GM18951 (cell line): Measurements from ENCODE around the gene DNHD1.

Experiments
- POLR2A ChIP-seq: IDR thresholded peaks from 4 replicates; pipeline ENCODE4 v1.6.1; 2011; ENCODE audit warnings: mild to moderate bottlenecking; ENCODE audit not compliant: insufficient read length, insufficient read depth; ENCODE audit errors: extremely low read depth
- in situ Hi-C: fragments of 300-500 bp; cut with MboI; formaldehyde crosslinking; loops from one replicate; pipeline ENCODE4 v1.12.0; 2022; ENCODE audit warnings: low sequenced_read_pairs, mixed read lengths, inconsistent platforms; ENCODE audit not compliant: unreplicated experiment

Gene DNHD1, protein sequence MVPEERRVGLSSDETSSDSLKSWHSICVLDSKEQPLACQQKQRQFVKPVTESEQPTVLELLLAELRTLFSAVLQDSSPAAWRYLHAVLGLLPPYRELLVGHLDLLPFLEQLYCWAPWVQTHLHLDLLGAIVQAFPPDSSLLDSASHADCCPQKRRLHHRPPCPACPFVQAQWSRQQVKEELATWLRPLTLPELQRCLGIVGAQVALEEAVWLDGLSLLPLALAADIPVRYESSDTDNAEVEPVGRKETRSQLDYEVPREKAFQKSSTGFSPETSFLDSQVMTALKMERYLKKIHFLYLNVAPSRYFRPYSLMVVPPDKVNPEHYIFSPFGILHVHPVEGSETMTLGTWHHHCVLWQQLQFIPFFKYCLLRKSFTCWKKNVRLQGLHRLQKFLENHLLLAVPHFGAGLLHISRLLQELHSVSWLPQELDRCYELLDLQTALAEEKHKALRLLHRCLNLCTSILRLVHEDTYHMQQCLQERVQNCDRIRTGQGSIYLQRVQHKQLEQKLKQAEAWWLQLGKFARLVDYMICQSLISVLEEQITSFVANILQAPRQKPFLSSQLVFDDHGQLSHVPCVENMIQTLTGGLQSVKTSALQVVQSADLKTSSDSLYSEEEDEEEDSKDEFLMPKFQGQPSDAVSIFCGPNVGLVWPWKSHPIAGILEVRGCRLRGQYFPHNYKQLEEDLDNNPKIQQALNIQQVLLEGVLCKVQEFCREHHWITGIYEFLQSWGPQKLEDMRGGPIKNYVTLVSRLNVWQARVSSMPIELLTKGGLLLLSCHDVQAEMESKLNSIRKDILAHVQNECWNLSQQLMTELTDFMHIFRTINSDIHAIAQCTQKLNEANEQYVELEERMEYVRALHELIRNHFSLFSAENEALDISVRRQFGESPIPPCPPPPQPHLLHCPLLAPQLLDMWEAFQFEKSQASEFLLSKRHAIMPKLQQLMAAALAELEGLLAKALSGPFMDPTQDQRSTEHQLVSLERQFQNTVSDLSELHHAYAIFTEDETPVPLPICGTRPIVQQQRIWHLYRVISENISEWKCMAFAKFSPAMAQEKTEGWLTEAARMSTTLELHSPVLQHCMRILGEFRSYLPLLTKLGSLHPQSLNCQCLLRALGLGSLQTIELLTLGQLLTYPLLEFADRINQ (N-terminal part only)

DNA sequence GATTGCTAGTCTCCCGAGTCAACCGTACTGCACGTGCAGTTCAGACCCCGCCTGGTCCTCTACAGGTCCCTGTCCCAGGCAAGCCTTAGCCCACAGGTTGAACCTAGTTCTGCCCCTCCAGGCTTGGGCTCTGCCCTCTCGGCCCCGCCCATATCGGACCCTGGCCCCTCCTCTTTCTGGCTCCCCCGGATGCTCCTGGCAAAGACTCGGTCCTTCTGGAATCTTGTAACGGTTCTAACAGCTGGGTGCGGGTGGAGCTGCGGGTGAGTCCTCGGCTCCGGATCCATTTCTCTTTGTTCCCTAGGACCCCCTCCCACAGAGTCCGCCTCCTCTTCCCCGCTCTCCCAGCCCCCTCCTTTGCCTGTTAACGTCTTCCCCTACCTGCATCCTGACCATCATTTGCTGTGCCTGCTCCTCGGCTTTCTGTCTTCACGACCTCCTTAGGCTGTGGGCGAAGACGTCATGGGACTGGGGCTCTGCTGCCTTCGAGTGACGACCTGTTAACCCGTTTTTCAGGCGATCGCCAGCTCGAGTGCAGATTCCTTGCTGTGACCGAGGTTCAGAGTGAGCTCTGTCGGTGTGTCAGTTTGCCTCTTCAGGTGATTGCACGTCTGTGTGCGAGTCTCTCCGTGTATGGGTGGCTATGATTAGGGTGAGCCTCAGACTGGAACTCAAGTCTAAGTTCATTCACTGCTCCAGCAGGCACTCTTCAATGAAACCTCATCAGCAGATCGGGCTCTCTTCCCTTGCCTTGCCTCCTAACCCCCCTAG, at the start of gene DNHD1:
DNHD1 (plus strand) TSS at position 212 of the 771 bp plus-strand sequence. CDS start 936 bp downstream, outside the sequence.
- no peak for TF ChIP-seq POLR2A
- in situ Hi-C loops: no loop called here

DNA sequence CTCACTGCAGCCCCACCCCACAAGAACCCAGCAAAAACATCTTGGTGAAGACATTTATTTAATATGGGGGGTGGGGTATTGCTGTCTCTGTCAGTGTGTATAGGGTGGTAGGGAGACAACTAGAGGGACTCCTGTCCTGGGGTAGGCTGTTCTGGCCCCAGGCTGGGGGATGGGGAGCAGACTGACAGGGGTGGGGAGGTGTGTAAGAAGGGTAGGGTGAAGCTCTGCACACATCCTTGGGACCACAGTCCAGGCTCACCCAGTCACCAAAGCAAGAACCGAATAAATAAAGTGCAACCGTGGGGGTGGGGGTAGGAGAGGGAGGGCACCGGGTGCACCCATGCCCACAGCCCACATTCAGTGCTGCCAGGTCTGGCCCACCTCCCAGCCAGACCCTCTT, 48.5 kb upstream of the DNHD1 start:
- TF ChIP-seq POLR2A: no peak
- in situ Hi-C loops: no loop called here

DNA sequence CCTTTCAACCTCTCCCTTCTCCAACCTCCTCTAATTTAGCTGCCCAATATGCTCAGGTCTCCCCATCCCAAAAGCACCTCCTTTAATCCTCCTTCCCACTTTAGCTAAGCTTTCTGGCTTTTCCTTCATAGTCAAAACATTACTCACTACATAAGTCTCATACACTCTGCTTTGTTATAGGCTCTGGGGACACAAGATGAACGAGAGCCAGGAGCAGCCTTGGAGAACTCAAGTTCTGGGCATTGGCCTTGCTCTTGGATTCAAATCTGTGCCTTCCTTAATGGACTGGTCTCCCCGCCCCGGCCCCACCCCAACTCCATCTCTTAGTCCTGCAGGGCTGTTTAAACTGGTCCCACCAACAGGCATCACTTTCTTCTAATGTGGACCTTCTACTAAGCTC, 44.9 kb upstream of the DNHD1 start:
- in situ Hi-C loops: no loop called here

DNA sequence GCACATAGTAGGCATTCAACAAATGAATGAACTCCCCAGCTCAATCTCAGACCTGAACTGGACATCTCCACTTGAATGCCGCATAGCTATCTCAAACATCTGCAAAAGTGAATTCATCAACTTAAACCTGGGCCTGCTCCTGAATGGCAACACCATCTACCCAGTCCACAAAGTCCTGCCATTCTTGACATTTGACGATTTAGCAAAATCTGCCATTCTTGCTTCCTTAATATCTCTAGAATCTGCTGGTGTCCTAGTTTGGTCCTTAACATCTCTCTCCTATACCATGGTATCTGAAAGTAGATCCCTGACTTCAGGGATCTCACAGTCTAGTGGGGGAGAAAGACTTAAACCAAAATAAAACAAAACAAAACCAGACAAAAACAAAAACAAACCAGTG, 43.9 kb upstream of the DNHD1 start:
- in situ Hi-C loops: no loop called here

More for the DNA sequence above, 44.9 kb upstream of the DNHD1 start:
- no peak for TF ChIP-seq POLR2A

DNA sequence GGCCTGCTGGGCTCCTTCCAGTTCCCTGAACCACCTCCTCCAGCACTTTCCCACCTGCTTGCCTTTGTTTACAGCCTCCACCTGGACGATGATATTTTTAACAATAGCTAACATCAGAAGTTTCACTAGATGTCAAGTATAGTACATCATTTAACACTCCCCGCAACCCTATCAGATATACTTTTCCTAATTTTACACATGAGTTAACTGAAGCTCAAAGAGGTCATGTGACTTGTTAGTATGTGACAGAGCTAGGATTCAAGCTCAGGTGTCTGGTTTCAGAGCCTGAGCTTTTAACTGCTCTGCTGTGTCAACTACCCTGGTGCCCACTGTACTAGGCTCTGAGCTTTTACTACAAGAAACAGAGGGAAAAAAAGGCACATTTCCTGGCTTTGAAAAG, 42.0 kb upstream of the DNHD1 start:
- in situ Hi-C loops: no loop called here
- no peak for TF ChIP-seq POLR2A

More for the DNA sequence above, 43.9 kb upstream of the DNHD1 start:
- TF ChIP-seq POLR2A: no peak

DNA sequence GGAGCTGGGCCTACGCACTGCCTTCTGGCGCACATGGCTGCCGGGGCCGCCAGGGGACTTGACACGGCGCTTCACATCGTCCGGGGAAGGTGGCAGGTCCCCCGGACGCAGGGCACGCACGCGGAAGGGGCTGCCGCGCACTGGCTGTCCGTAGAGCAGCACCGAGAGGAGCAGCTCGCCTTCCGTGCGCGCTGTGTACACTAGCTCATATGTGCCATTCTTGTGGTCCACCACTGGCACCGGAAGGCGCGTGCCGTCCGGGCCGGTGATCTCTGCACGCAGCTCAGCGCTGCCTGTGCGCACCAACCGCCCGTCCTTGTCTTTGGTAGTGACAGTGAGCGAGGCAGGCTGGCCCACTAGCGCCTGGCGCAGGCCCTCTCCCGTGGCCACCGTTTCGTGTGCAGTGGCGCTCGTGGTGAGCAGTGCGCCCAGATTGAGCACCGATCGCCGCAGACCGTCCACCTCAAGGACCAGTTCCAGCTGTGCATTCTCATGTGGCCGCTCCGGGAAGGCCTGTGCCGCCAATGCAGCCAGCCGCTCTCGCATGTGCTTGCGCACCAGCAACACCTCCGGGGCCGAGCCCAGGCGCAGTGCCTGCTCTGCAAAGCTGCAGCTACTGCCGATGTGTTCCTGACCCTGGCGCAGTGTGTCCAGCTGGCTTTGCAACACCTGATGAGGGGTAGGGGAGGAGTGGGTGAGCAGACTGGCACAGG, 40.6 kb upstream of the DNHD1 start:
- no peak for TF ChIP-seq POLR2A
- in situ Hi-C loops: no loop called here

DNA sequence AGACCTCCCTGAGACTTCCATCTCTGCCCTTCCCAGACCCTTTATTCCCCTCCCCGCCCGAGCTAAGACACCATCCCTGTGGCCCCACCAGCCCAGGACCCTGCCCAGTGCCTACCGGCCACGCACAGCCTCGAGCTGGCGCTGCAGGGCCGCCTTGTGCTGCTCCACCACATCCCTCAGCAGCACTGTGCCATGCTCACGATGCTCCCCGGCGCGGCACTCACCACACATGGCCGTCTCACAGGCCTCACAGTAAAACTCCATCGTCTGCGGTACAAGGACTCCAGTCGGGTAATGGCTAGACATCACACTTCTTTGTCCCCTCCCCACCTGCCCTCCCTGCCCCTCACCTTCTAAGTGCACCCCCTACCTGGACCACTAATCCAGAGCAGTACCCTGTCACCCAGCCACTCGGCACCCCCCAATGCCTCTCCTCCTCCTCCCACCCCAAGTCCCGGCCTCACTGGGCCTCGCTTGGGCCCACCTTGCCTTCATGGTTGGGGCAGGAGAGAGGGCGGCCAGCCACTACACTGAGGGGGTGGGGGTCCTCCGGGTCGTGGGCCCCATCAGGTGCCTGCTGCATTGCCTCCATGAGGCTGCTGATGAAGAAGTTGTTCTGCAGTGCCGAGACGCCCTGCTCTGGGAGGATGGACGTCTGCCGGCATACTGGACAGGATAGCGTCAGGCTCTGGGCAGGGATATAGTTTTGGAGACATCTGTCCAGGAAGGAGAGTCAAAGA, 39.3 kb upstream of the DNHD1 start:
- in situ Hi-C loops: no loop called here
- no peak for TF ChIP-seq POLR2A

DNA sequence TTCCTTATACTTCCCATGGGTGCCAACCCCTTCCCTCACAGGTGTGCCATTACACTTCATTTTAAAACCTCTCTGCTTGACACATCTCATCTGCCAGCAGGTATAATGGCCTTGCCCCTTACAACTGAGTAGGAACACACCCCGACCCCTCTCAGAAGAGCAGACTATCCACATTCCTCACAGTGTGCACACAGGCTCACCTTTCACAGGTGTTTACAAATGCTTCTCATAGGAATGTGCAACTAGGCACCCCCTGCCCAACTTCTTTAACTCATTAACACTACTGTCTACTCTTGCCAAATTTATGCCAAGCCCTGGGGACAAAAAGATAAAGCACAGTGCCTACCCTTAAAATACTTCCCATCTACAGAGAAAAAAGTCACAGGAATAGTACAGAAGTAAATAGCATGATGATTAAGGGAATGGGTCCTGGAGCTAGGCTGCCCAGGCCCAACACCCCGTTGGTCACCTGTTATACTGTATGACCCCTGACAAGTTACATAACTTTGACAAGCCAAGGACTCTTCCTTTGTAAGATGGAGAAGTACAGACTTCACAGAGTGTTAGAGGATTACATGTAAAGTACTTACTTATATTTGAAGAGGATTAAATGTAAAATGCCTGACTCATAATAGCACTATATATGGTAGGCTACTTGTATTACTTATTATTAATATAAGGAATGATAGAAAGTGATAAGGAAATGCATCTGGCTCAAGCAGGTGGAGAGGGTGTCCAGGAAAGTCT, 38.6 kb upstream of the DNHD1 start:
- in situ Hi-C loops: no loop called here
- no peak for TF ChIP-seq POLR2A

DNA sequence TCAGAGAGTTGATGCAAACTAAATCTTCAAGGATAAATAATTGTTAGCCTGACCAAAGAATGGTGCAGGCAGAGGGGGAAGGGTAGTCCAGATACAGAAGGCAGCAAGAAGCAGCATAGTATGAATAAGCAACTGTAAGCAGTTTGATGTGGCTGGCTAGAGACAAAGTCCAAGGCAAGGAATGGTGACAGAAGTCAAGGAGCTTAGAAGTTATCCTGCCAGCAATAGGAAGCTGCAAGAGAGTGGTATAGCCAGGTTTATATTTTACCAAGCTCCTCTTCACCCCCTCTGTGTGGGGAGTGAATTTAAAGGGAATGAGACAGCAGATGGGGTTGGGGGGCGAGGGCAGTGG, 38.0 kb upstream of the DNHD1 start:
- no peak for TF ChIP-seq POLR2A
- in situ Hi-C loops: no loop called here

DNA sequence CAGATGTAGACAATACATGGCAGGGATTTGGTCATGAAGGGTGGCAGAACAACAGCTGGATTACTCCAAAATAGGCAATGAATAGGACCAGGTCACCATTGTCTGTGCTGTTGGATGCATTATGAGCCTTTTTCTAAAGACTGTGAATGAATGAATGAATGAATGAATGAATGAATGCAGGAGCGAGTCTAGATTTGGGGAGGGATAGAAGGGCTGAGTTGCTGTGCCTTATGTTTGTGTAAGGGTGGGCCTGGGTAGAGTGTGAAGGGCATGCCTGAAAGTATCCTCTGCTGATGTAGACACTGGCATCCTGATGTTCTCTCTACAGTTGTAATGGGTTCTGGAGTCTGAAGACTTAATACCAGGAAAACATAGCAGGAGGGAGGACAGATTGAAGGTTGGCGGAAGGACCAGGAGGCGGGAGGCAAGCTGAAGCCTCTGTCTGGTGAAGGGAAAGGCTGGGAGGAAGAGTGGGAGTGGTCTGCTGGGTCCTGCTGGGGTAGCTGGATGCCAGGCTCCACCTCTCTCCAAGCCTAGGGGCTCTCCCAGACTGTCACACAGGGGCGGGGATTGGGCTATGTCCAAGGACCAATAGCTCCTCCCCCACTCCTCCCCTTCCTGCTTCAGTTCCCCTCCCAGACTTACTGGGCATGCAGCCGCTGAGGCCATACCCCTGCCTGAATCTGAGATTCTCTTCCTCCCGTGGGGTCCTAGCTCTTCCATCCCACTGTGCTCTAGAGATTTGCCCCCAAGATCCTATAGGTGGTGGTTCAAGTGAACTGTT, 28.2 kb upstream of the DNHD1 start:
- peak; percentile 39 for TF ChIP-seq POLR2A
- in situ Hi-C loops: no loop called here
